Choroid plexus epithelial cell (primary cell): ENCODE results near the gene MAGEH1.
"Not testable (repeated sequence)": the region's sequence is repeated elsewhere in the genome, so short reads cannot be mapped to it uniquely, and the experiment has no call there.

Experiments used
- DNase-seq: peaks from one replicate; pipeline ENCODE4 v3.0.0-alpha.2; 2010; ENCODE audit warnings: low read depth
- H3K4me3 ChIP-seq: 2 replicates; pipeline ENCODE4 v1.5.1; 2011; ENCODE audit warnings: low read depth, mild to moderate bottlenecking, control low read depth, low read length, moderate library complexity
- TF ChIP-seq, protein P1 (sequence below): conservative IDR thresholded peaks from 2 replicates; pipeline ENCODE4 v1.5.1; 2011; ENCODE audit warnings: low read depth, mild to moderate bottlenecking, control low read depth, inconsistent platforms, low read length, moderate library complexity

MAGEH1 gene, protein sequence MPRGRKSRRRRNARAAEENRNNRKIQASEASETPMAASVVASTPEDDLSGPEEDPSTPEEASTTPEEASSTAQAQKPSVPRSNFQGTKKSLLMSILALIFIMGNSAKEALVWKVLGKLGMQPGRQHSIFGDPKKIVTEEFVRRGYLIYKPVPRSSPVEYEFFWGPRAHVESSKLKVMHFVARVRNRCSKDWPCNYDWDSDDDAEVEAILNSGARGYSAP

DNA sequence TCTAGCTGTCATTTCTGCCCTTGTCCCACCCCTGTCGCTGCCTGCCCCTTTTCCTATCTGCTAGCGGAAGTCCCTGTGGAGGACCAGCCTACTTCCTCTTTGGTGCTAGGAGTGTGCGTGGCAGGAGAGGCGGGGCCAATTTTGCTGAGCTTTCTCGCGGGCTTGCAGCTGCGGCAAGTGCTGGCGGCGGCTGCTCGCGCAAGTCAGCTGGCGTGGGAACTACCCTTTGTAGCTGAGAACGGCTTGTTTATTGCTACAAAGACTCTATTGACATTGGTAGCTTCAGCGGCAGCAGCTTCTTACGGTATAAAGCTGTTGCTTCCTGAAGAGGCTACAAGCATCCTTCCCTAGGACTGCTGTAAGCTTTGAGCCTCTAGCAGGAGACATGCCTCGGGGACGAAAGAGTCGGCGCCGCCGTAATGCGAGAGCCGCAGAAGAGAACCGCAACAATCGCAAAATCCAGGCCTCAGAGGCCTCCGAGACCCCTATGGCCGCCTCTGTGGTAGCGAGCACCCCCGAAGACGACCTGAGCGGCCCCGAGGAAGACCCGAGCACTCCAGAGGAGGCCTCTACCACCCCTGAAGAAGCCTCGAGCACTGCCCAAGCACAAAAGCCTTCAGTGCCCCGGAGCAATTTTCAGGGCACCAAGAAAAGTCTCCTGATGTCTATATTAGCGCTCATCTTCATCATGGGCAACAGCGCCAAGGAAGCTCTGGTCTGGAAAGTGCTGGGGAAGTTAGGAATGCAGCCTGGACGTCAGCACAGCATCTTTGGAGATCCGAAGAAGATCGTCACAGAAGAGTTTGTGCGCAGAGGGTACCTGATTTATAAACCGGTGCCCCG, at the start of gene MAGEH1:
Gene MAGEH1, plus strand, starts transcription at position 138 of the 843 bp plus-strand sequence. Its CDS starts 248 bp downstream, at position 386.
- TF ChIP-seq, protein P1, sequence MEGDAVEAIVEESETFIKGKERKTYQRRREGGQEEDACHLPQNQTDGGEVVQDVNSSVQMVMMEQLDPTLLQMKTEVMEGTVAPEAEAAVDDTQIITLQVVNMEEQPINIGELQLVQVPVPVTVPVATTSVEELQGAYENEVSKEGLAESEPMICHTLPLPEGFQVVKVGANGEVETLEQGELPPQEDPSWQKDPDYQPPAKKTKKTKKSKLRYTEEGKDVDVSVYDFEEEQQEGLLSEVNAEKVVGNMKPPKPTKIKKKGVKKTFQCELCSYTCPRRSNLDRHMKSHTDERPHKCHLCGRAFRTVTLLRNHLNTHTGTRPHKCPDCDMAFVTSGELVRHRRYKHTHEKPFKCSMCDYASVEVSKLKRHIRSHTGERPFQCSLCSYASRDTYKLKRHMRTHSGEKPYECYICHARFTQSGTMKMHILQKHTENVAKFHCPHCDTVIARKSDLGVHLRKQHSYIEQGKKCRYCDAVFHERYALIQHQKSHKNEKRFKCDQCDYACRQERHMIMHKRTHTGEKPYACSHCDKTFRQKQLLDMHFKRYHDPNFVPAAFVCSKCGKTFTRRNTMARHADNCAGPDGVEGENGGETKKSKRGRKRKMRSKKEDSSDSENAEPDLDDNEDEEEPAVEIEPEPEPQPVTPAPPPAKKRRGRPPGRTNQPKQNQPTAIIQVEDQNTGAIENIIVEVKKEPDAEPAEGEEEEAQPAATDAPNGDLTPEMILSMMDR = no peak
- H3K4me3 ChIP-seq = peak within 1 kb of the TSS; percentile 65
- DNase-seq = peak; percentile 75

- H3K4me3 ChIP-seq, DNase-seq: not testable (repeated sequence)
Observed at GRCh38 chrX:55427079-55427478, 24.8 kb upstream of the MAGEH1 start.

- not testable (repeated sequence) for DNase-seq, H3K4me3 ChIP-seq
Observed at GRCh38 chrX:55443468-55443867, 8.5 kb upstream of the MAGEH1 start.

- DNase-seq = peak; percentile 18
- TF ChIP-seq, protein P1 = peak; percentile 29
- no peak overlapping the region for H3K4me3 ChIP-seq
Observed at GRCh38 chrX:55450259-55450658, 1.7 kb upstream of the MAGEH1 start.

GRCh38 chrX:55451141-55451540, 786 bp upstream of the MAGEH1 start:
- TF ChIP-seq, protein P1 = no peak
- no peak overlapping the region for H3K4me3 ChIP-seq
- no peak for DNase-seq

GRCh38 chrX:55451626-55451989, 319 bp upstream of the MAGEH1 start:
- peak overlapping the region; percentile 65 for H3K4me3 ChIP-seq
- no peak for DNase-seq
- TF ChIP-seq, protein P1 = no peak

DNA sequence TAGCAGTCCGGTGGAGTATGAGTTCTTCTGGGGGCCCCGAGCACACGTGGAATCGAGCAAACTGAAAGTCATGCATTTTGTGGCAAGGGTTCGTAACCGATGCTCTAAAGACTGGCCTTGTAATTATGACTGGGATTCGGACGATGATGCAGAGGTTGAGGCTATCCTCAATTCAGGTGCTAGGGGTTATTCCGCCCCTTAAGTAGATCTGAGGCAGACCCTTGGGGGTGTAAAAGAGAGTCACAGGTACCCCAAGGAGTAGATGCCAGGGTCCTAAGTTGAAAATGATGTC, 852 bp downstream of the MAGEH1 start:
- TF ChIP-seq, protein P1 = no peak
- peak overlapping the region; percentile 65 for H3K4me3 ChIP-seq
- DNase-seq = peak; percentile 2

DNA sequence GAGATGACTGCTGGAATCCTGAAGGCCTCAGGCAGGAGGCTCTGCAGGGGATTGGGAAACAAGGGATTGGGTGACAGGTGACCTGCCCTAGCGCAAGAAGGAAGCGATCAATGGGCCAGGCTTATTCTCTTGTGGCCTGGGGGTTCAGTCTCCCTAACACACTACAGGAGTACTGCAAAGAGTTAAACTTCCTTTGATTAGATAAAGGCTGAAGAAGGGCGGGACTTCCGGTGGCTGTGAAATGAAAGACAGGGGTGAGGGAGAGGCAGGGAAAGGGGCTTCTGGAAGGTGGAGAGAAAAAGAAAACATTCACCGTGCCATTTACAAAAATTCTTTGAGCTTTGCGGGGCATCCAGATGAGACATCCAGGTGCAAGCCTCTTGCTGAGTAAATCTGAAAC, 3.8 kb downstream of the MAGEH1 start:
- not testable (repeated sequence) for DNase-seq, H3K4me3 ChIP-seq

DNA sequence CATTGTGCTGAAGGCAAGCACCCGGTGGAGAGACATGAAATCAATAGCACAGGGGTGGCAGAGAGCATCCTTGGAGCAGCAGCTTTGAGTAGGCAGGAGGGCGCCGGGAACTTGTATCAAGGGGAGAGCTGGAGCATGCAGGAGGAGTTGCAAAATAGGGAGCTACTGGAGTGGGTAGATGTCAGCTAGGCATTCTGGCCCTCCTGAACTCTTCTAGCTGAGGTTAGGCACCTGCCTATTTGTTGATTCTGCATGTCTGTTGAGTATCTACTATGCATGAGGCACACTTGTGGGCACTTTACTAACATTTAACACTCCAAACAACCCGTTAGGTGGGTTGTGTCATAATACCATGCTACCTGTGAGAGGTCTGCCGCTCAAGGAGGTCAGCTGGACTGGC, 7.5 kb downstream of the MAGEH1 start:
- not testable (repeated sequence) for H3K4me3 ChIP-seq, DNase-seq

DNA sequence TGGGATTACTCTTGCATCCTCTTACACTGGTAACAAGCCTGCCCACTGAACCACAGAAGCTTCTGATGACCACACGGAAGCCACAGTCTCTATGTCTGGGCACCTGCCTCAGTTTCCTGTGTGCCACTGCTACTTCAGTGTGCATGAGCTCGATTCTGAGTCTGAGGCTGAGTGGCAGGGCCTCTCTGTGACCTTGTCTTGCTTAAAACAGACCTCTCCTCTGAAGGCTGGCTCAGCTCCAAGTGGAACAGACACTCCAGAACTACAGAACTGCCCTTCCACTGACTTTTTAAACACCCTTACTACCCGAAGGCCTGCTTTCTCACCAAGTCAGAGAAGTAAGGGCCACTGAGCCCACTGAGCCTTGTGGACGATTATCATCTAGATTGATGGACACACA, 8.0 kb downstream of the MAGEH1 start:
- not testable (repeated sequence) for DNase-seq, H3K4me3 ChIP-seq

- DNase-seq, H3K4me3 ChIP-seq: not testable (repeated sequence)
Observed at GRCh38 chrX:55464050-55464449, 12.1 kb downstream of the MAGEH1 start.

DNA sequence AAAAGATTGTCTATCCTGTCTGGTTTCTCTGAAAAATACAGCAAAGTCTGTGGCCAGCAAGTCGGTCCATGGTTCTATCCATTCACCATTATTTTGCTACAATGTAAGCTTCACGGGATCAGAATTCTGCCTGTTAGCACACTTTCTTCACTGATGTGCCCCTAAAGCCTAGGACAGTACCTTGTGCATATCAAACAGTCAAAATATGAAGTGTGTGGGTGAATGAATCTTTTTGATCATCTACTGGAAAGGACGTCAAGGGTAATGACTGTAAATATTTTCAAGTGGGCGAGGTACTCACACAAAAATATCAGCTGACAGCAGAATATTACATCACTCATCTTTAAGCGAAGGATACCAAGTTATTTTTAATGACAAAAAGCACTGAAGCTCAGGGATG, 13.2 kb downstream of the MAGEH1 start:
- H3K4me3 ChIP-seq, DNase-seq: not testable (repeated sequence)

- not testable (repeated sequence) for H3K4me3 ChIP-seq, DNase-seq
Observed at GRCh38 chrX:55465791-55466190, 13.9 kb downstream of the MAGEH1 start.
